HG03135 (cell line): ENCODE results near the gene CLCNKB.
"Not testable (repeated sequence)": the region's sequence is repeated elsewhere in the genome, so short reads cannot be mapped to it uniquely, and the experiment has no call there.

Experiments used
- ATAC-seq: cut with Tn5 transposase; IDR thresholded peaks from one replicate; pipeline ENCODE4 v1.9.1; 2021; ENCODE audit warnings: mild to moderate bottlenecking, moderate library complexity; ENCODE audit not compliant: unreplicated experiment

Gene CLCNKB

DNA sequence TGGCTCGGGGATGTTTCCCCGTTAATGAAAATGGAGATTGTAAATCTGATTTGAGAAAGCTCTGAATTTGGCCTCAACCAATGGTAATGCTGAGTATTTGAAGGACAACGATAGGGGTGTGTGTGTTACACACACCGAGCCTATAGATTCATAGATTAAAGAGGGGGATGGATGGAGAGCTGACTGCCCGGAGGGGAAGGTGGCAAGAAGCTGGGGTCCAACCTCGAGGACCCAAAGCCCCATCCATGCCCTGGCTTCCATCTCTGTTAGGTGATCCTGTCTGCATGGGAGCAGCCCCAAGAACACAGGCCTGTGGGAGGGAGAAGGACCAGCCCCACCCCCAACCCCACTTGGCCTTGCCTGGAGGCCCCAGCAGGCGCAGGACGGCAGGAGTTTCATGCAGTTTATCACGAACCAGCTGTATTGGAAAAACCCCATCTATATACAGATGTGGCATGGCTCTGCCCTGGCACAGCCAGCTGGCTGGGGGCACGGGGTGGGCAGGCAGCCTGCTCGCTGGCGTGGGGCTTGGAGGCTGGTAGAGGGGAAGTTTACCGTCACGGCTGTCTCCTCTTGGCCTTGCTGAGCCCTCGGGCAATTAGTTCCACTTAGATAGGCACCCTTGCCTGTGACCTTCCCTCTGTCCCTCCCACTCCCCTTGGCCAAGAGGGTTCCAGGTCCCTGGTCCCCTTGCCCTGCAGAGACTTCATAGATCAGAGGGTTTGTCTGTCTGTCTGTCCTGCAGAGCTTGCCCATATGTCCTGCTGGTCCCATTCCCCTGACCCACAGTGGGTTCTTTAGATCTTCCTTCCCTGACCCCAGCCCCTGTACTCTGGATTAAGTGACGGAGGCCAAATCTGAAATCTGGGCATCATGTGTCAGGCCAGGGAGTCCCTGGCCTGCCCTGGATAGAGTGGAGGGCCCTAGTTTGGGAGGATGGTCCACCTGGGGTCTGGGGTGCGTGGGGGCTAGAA is 28.8 kb upstream of the CLCNKB start:
- no peak for ATAC-seq

DNA sequence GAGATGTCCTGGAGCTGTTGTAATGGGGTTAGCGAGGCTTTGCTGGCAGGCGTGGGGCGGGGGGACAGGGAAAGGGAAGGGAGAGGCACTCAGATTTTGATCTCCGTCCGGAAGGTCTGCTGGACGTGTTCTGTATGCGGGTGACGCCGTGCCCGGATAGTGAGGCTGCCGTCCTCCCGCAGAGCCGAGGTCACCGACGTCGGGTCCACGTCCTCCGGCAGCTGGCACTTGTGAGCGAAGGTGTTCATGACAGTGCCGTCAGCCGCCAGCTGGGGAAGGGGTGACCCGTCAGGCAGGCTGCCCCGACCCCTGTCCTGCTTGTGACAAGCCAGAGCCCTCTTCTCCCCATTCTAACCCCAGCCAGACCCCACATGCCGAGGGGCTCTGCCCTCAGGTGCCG is 28.1 kb upstream of the CLCNKB start:
- no peak for ATAC-seq

DNA sequence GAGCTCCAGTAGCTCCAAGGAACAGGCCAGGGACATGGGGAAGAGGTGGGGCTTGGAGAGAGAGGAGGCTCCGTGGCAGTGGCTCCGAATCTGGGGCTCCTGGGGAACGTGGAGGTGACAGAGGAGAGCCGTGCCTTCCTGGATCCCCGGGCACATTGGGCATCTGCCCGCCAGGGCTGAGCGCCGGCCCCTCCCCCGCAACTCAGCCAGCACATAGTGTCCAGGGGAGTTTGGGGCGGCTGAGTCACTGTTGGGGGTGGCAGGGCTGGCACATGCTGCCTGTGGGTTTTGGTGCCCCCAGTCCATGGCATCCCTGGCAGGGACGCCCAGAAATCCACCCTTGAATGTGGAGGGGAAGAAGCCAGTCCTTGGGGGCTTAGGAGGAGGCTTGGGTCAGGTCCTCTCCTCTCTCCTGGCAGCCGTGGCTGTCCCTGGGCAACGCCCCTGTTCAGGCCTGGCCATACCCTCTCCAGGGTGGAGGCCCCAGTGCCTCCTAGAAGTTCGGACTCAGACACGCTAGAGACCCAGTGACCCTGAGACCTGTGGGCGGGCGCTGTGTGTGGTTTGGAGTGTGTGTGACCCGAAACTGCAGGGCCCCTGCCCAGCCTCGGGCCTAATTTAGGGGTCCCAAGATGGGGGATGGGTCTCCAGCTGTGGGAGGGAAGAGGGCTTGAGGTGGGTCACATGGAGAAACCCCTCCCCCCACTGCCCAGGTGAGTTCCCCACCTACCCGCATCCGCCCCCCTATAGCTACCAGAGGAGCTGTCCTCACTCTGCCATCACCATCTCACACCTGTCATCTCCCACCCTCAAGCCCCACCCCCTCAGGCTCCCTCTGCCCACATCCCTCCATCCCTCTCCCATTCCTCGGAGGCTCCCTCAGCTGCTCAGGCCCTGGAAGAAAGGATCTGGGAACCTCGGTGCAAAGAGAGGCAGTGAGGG is 27.4 kb upstream of the CLCNKB start:
- ATAC-seq: no peak

DNA sequence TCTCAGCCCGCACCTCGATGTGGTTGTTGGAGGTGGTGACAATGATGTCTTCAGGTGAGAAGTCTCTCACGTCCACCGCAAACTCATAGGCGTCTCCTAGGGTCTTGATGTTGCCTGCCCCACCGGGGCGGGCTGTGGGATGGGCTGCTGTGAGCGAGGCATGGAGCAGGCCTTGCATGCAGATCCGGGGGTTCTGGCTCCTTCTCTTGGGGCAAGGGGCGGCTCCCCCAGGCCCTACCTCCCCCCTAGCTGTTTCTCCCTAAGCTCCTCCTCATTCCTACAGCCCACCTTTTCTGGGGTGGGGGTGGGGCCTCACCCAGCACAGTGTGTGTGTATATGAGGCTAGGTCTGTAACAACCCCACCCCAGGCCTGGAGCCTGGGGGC is 26.5 kb upstream of the CLCNKB start:
- no peak for ATAC-seq

DNA sequence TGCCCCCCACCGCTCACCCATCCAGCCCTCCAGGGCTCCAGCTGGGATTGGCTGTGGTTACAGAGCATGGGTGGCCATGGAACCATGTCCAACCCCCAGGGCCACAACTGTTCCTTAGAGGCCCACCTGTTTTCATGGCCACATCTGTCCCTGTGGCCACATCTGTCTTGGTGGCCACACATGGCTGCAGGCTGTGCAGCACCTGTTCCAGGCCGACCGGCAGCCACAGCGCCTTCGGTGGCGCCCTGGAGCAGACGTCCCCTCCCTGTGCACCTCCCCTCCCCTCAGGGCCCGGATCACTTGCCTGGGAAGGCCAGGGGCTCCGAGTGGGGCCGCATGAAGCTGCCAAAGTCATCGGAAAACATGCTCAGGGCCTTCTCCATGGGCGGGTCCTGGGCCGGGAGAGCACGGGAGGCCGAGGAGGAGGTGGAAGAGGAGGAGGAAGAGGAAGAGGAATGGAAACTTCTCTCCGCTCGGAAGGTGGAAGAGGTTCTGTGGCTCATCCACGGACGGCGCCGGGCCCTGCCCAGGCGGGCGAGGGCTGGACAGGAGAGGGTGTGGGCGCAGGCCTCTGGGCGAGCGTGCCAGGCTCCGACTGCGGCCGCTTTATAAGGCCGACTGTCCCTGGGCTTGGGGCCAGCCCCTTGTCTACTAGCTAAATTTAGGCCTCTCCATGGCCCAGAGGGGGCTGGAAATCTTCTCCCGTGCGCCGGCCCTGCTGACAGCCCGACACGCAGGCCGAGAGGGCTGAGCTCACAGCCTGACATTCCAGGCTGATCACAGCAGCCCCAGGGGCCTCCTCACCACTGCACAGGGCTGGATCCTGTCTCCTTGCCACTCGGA is 25.9 kb upstream of the CLCNKB start, which contains the start of gene HSPB7:
Gene HSPB7 (minus strand): TSS at position 583 of the 843 bp plus-strand sequence. CDS start 80 bp downstream, at position 503.
- ATAC-seq: no peak

DNA sequence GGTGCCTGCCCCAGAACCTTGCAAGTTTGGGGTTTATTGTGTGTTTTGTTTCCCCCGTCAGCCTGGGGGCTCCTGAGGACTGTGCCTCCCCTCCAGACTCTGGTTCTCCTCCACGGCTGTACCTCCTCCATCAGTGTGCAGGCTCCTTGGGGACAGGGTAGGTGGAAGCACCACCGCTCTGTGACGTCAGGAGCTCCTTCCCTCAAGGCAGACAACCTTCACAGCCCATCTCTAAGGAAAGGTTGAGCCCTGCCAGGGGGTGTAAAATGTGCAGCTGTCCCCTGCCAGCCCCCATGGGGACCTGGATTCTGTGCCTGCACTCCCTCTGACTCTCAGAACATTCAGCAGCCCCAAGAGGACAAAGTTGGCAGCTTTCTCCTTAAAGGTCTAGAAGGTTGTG is 25.3 kb upstream of the CLCNKB start:
- no peak for ATAC-seq

DNA sequence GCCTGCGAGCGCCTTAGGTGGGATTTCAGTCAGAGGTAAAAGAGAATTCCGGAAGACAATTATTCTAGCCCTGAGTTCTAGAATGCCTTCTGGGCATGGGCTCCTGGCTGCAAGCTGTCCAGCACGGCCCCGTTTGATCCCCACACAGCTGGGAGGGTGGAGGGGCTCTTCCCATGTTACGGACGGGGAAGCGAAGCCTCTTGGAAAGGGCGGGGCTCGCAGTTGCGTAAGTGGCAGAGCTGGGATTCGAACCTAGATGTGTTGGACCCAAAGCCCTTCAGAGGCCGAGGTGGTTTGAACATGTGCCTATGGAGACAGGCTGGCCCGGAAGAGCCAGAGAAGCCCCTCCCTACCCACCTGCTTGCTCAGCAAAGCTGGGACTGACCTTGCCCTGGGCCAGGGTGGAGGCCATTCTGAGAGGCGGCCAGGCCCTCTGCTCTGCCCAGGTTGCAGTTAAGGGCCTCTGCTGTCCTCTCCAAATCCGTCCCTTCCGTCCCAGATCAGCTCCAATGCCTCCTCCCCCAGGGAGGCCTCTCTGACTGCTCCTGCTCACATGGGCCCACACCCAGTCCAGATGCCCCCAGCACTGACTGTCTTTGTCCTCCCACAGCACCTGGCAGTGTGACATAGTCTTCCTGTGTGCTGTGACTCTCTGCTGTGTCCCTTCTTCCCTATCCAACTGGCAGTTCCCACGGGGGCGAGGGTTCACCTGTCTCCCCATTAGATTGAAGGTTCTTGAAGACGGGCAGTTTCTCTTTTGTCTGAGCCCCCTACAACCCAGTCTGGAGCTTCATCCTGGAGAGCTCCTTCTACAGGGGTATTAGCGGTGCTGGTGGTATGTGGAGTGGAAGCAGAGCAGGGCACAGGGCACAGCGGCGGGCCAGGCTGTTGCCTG is 24.6 kb upstream of the CLCNKB start:
- ATAC-seq: no peak

DNA sequence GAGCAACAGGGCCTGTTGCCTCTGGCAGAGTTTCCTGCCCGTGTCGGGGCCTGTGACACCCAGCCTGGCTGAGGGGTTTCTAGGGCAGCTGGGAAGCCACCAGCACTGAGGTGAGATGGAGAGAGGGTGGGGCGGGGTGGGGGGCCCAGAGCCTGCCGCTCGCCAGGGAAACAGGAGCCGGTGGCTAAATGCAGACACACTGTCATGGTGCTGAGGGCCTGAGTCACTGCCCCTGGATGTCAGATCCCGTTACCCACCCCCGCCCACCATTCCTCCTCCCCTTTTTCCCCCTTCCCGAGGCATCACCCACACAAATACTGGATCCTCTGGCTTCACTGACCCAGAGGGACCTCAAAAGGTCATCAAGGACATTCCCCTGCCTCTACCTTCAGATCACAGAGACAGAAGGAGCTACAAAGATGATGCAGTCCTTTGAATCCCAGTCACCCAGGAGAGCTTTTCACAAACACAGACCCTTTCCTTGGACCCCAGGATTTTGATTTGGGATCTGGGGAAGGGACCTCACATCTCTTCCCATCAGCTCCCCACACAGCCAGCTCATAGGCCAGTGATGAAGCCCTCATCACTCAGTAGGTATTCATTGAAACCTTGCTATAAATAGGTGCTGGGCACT is 23.8 kb upstream of the CLCNKB start:
- ATAC-seq: no peak

DNA sequence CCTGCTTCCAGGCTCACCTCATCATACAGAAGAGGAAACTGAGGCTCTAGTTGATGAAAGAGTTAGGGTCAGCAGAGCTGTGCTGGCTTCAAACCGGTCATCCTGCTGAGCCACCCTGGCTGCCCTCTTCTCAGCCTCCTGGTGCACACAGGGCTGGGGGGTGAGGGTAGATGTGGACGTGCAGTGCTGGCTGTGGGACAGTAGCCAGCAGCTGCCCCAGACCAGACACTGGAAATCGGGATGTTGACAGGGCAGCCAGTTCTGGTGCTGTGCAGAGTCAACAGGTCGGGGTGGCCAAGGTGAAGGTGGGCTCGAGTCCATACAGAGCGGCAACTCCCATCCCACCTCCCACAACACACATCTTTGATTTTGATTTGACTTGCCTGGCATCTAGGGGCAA is 23.3 kb upstream of the CLCNKB start:
- ATAC-seq: no peak

DNA sequence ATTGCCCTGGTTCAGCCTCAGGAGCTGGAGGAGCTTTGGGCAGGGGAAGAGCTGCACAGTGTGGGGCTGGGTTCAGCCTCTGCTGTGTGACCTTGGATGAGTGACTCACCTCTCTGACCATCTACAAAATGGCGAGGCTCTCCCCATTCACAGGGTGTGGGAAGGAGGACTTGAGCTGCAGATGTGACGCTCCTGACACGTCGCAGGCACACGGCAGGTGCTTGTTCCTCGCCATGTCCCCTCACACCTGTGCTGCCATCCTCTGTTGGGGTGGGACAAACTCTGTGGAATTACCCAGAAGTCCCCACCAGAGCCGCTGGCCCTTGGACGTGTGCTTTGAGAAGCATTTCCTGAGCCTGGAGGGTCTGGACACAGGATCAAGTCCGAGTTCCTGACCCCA is 22.7 kb upstream of the CLCNKB start:
- ATAC-seq: not testable (repeated sequence)

DNA sequence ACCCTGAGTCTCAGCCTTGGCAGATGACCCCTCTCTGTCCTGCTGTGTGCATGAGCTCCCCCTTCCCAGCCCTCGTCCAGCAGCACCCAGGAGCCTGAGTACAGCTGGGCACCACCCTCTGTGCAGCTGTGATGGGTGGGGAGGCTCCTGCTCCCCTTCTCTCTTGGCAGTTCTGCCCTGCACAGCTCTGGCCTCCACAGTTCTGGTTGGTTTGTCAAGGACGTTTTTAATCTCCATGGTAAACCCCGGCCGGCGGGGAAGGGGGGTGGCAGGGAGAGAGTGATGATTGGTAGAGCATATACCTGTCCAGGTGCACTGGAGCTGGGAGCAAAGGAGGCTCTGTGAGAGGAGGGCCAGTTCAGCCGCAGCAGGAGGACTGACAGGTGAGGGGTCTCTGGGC is 21.9 kb upstream of the CLCNKB start, which contains the start of gene CLCNKA:
Gene CLCNKA (plus strand): TSS at position 356 of the 400 bp plus-strand sequence. CDS start 584 bp downstream, outside the sequence.
- no peak for ATAC-seq

DNA sequence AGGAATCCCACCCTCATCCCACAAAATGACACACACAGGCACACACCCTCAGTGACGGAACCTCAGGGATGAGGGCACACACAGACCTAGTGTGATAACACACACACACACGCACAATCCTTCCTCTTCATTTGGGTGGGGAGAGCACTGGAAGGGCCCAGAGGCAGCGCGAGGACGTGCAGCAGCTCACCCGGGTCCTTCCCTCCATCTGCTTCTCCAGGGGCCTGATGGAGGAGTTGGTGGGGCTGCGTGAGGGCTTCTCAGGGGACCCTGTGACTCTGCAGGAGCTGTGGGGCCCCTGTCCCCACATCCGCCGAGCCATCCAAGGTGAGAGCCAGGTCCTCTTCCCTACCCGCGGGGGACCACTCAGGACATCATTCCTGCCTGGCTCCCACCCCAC is 21.2 kb upstream of the CLCNKB start:
- no peak for ATAC-seq

DNA sequence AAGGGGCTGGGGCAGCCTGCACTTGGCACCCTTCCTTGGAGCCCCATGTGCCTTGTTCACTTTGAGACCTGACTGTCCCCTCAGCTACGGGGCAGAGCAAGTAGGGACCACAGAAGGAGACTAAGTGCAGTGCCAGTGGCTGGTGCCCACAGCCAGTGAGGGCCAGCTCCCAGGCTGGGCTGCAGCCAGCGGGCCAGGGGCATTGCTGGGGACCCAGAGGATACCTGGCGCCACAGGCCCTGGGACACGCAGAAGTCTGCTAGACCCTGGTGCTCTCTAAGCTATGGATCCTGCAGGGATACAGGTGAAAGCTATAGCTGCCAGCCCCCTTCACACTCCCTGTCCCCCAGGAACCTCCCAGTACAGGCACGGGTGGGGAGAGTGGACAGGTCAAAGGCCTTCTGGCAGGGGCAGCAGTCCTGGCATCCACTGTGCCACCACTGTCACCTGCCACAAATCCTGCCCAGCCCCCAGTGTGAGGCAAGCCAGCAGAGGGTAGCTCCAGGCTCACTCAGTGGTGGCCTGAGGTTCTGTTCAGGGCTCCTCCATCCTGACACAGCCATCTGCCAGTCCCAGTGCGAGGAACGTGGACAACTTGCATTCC is 20.4 kb upstream of the CLCNKB start:
- no peak for ATAC-seq

DNA sequence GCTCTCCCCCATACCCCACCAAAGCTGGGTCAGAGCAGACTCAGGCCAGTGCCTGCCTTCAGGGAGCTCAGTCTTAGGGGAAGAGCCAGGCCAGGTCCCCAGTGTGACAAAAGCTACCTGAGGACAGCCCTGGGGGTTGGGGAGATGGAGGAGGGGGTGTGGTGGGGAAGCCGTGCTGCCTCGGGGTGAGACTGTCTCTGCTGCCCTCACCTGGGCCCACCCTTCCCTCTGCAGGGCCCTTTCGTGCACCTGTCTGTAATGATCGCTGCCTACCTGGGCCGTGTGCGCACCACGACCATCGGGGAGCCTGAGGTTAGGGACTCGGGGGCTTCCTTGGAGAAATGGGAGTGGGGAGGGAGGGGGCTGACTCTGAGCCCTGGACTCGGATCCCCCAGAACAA is 17.3 kb upstream of the CLCNKB start:
- ATAC-seq: not testable (repeated sequence)

DNA sequence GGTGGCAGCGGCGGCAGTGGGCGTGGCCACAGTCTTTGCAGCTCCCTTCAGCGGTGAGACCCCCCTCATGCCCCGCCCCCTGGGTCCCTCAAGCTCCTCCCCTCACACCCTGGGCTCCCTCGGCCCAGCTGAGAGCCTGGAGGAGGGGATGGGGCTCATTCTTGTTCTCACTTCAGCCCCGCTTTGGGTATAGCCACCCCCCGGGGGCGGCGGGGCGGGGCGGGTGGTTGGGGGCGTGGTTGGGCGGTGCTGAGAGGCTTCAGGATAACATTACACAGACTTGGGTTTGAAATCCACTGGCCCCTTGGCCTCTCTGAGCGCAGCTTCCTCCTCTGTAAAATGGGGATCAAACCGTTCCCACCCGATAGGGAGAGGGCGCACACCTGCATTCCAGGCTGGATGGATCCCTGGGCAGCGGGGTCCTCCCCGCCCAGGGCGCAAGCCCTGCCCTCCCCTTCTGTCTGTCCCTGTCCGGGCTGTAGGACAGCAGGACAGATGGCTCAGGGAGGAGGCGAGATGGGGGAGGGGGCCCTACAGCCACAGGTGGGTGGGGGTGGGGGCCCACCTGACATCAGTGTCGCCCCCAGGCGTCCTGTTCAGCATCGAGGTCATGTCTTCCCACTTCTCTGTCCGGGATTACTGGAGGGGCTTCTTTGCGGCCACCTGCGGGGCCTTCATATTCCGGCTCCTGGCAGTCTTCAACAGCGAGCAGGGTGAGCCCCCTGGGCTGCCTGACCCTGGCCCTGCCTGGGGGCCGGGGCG is 16.7 kb upstream of the CLCNKB start:
- ATAC-seq: no peak

DNA sequence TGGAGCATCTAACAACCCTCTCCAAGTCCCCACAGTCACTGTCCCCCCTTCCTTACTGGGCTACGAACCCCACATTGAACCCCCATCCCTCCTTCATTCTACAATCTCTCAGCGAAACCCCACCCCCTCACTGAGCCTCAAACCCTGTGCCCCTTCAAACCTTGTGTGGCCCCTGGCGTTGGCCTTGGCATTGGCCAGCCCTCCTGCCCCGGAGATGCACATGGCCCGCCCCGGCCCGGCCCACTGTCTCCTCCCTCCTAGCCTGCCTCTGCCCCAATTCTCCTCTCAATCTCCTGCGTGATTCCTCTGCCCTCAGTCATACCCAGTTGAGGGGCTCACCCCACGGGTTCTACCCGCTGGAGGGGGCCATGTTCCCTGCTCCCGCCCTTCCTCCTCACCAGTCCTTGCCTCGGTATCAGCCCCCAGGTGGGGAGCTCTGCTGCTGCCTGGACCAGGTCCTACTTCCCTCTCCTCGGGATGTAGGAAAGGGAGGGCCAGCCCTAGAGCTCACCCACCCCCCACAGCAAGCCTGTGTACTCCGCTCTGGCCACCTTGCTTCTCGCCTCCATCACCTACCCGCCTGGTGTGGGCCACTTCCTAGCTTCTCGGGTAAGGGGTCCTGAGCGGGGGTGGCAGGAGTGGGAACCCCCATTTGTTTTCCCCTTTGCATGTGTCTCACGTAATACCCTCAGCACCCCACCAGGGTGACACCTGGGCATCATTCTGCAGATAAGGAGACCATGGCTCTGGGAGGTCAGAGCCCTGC is 15.2 kb upstream of the CLCNKB start:
- no peak for ATAC-seq

DNA sequence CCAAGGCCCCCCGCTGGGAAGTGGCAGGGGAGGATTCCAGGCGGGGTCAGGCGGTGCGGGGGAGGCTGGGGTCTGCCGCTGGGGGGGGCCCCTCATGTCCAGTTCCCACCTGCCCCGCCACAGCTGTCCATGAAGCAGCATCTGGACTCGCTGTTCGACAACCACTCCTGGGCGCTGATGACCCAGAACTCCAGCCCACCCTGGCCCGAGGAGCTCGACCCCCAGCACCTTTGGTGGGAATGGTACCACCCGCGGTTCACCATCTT is 14.6 kb upstream of the CLCNKB start:
- not testable (repeated sequence) for ATAC-seq
